GM23338 (cell line): ENCODE measurements around the gene CDC23. TPM values are rescaled to one million over a fixed set of nuclear protein-coding genes. Genes with fewer than 3 reads are reported as not detected.

Experiments
- ATAC-seq: fragments of 200-7000 bp; cut with Tn5 transposase; 3 replicates; pipeline ENCODE4 v1.9.1; 2020
- DNase-seq: peaks from one replicate; pipeline ENCODE4 v3.0.0-alpha.2; 2015; ENCODE audit warnings: low spot score
- H2AFZ ChIP-seq: fragments of 200-600 bp; sonication (generic); 2 replicates; pipeline ENCODE4 v1.8.0; 2016; ENCODE audit warnings: antibody characterized with exemption, mild to moderate bottlenecking, moderate library complexity
- H3F3A ChIP-seq: fragments of 200-600 bp; sonication (generic); replicated peaks from 2 replicates; pipeline ENCODE4 v1.8.0; 2017; ENCODE audit warnings: antibody characterized with exemption, mixed run types, low read depth
- H3K27ac ChIP-seq: fragments of 200-600 bp; sonication (generic); 2 replicates; pipeline ENCODE4 v1.6.1; 2016; ENCODE audit warnings: low read depth
- H3K27me3 ChIP-seq: fragments of 200-600 bp; sonication (generic); 2 replicates; pipeline ENCODE4 v1.8.0; 2016; ENCODE audit warnings: mild to moderate bottlenecking, mixed run types, moderate library complexity; ENCODE audit not compliant: insufficient read depth
- H3K36me3 ChIP-seq: fragments of 200-600 bp; sonication (generic); 2 replicates; pipeline ENCODE4 v1.8.0; 2016; ENCODE audit warnings: mild to moderate bottlenecking; ENCODE audit not compliant: insufficient read depth
- H3K4me1 ChIP-seq: fragments of 200-600 bp; sonication (generic); 2 replicates; pipeline ENCODE4 v1.8.0; 2016; ENCODE audit warnings: mild to moderate bottlenecking, moderate library complexity; ENCODE audit not compliant: insufficient read depth
- H3K4me2 ChIP-seq: fragments of 200-600 bp; sonication (generic); 2 replicates; pipeline ENCODE4 v1.7.1; 2017; ENCODE audit warnings: mixed run types
- H3K4me3 ChIP-seq: fragments of 200-600 bp; sonication (generic); 2 replicates; pipeline ENCODE4 v1.6.1; 2016; ENCODE audit warnings: mixed run types
- H3K79me2 ChIP-seq: fragments of 200-600 bp; sonication (generic); replicated peaks from 2 replicates; pipeline ENCODE4 v1.8.0; 2017; ENCODE audit warnings: mild to moderate bottlenecking; ENCODE audit not compliant: insufficient read depth
- H3K9me2 ChIP-seq: fragments of 200-600 bp; sonication (generic); 2 replicates; pipeline ENCODE4 v1.8.0; 2017; ENCODE audit not compliant: insufficient read depth
- H4K20me1 ChIP-seq: fragments of 200-600 bp; sonication (generic); replicated peaks from 2 replicates; pipeline ENCODE4 v1.8.0; 2017; ENCODE audit warnings: mild to moderate bottlenecking; ENCODE audit not compliant: insufficient read depth
- H3K27ac Mint-ChIP-seq: 2 replicates; pipeline ENCODE4 v1.8.0; 2020; ENCODE audit warnings: inconsistent platforms, mild to moderate bottlenecking, moderate library complexity, mixed read lengths
- H3K27me3 Mint-ChIP-seq: 3 replicates; pipeline ENCODE4 v1.8.0; 2022; ENCODE audit warnings: low read depth, mild to moderate bottlenecking, moderate library complexity, mixed read lengths, inconsistent platforms; ENCODE audit not compliant: insufficient read depth, poor library complexity
- H3K36me3 Mint-ChIP-seq: 3 replicates; pipeline ENCODE4 v1.8.0; 2021; ENCODE audit warnings: low read depth, mild to moderate bottlenecking, inconsistent platforms, moderate library complexity, mixed read lengths
- H3K4me1 Mint-ChIP-seq: 3 replicates; pipeline ENCODE4 v1.8.0; 2020; ENCODE audit warnings: mild to moderate bottlenecking, inconsistent platforms, mixed read lengths
- H3K4me3 Mint-ChIP-seq: 3 replicates; pipeline ENCODE4 v1.8.0; 2021; ENCODE audit warnings: moderate library complexity, mild to moderate bottlenecking, inconsistent platforms, mixed read lengths
- H3K9me3 Mint-ChIP-seq: 3 replicates; pipeline ENCODE4 v1.8.0; 2020; ENCODE audit warnings: moderate library complexity, mild to moderate bottlenecking, inconsistent platforms, mixed read lengths
- CREB1 ChIP-seq: fragments of 250-450 bp; sonication (Bioruptor Pico); IDR thresholded peaks from 2 replicates; pipeline ENCODE4 v1.5.0; 2020; ENCODE audit warnings: low read depth, mild to moderate bottlenecking, moderate library complexity
- EZH2phosphoT487 ChIP-seq: fragments of 200-600 bp; sonication (generic); IDR thresholded peaks from one replicate; pipeline ENCODE4 v1.8.1; 2018; ENCODE audit warnings: antibody characterized with exemption; ENCODE audit not compliant: unreplicated experiment
- JUNB ChIP-seq: IDR thresholded peaks from one replicate; pipeline ENCODE4 v1.6.1; 2016; ENCODE audit warnings: antibody characterized with exemption; ENCODE audit not compliant: unreplicated experiment
- NANOG ChIP-seq: IDR thresholded peaks from 2 replicates; pipeline ENCODE4 v1.6.1; 2016; ENCODE audit warnings: antibody characterized with exemption, borderline replicate concordance
- POLR2AphosphoS5 ChIP-seq: IDR thresholded peaks from 2 replicates; pipeline ENCODE4 v1.6.1; 2016; ENCODE audit warnings: antibody characterized with exemption, low read depth
- STAT1 ChIP-seq: IDR thresholded peaks from one replicate; pipeline ENCODE4 v1.6.1; 2016; ENCODE audit warnings: antibody characterized with exemption; ENCODE audit not compliant: unreplicated experiment
- ZNF114 ChIP-seq: fragments of 250-450 bp; sonication (Bioruptor Pico); IDR thresholded peaks from 2 replicates; pipeline ENCODE4 v1.5.0; 2020; ENCODE audit warnings: mild to moderate bottlenecking, moderate library complexity
- ZNF331 ChIP-seq: fragments of 250-450 bp; sonication (Bioruptor Pico); IDR thresholded peaks from 2 replicates; pipeline ENCODE4 v1.5.0; 2020; ENCODE audit warnings: low read depth, mild to moderate bottlenecking, moderate library complexity
- polyA plus RNA-seq: library from polyadenylated mRNA; unstranded; fragments of >200 nt; fragmentation: Nextera tagmentation; extraction: Ambion mirVana; gene quantifications from 2 replicates; pipeline ENCODE4 v1.2.1, GENCODE V29; 2016
- total RNA-seq: library from RNA; depleted of rRNA; stranded (reverse); fragments of >200 nt; shearing (Covaris generic); gene quantifications from 2 replicates; pipeline ENCODE4 v1.2.3, GENCODE V29; 2014
- TF ChIP-seq, protein P1 (sequence below), 2 experiments: fragments of 200-600 bp in 1 of 2; sonication (generic) in 1 of 2; conservative IDR thresholded peaks; 2 replicates each; pipeline versions ENCODE4 v1.5.1 to v1.6.1; 2016 to 2017; ENCODE audit warnings: antibody characterized with exemption in 2 of 2, low read depth in 2 of 2, mild to moderate bottlenecking in 2 of 2, moderate library complexity in 1 of 2
- TF ChIP-seq, protein P2 (sequence below): IDR thresholded peaks from 2 replicates; pipeline ENCODE4 v1.6.1; 2016; ENCODE audit warnings: antibody characterized with exemption
- TF ChIP-seq, protein P3 (sequence below): fragments of 250-450 bp; sonication (Bioruptor Pico); IDR thresholded peaks from 2 replicates; pipeline ENCODE4 v1.5.0; 2020; ENCODE audit warnings: mild to moderate bottlenecking, moderate library complexity
- TF ChIP-seq, protein P4 (sequence below): IDR thresholded peaks from one replicate; pipeline ENCODE4 v1.6.1; 2018; ENCODE audit warnings: antibody characterized with exemption; ENCODE audit not compliant: unreplicated experiment

Gene CDC23
- total and polyA plus RNA-seq, 2 experiments from 2014 or later = 28.0 to 45.9 TPM

DNA sequence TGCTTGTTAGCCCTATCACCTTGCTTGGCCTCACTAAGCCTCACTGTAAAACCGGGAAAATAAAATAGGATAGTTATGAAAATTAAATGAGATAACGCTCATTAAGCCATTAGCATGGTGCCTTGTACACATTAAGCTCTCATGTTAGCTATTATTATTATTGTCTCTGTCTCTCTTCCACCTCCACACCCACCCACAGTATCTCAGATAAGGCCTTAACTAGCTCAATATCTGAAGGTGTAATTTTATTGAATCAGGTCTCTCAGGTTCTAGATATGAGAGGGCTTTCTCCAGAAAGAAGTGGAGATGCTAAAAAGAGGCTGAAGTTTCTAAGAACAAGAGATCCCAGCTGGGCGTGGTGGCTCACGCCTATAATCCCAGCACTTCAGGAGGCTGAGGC is 33.7 kb upstream of the CDC23 start (continued):
- TF ChIP-seq, protein P1, sequence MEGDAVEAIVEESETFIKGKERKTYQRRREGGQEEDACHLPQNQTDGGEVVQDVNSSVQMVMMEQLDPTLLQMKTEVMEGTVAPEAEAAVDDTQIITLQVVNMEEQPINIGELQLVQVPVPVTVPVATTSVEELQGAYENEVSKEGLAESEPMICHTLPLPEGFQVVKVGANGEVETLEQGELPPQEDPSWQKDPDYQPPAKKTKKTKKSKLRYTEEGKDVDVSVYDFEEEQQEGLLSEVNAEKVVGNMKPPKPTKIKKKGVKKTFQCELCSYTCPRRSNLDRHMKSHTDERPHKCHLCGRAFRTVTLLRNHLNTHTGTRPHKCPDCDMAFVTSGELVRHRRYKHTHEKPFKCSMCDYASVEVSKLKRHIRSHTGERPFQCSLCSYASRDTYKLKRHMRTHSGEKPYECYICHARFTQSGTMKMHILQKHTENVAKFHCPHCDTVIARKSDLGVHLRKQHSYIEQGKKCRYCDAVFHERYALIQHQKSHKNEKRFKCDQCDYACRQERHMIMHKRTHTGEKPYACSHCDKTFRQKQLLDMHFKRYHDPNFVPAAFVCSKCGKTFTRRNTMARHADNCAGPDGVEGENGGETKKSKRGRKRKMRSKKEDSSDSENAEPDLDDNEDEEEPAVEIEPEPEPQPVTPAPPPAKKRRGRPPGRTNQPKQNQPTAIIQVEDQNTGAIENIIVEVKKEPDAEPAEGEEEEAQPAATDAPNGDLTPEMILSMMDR (conservative IDR thresholded peaks at IDR 0.05; ENCODE audit: low read depth in 2 of 2) = no peak
- TF ChIP-seq ZNF114 (CRISPR knock-in tag) (no peak), NANOG (no peak), ZNF331 (no peak), EZH2phosphoT487 (no peak), CREB1 (CRISPR knock-in tag) (no peak), POLR2AphosphoS5 (no peak), STAT1 (no peak), JUNB (no peak)
- TF ChIP-seq, protein P2, sequence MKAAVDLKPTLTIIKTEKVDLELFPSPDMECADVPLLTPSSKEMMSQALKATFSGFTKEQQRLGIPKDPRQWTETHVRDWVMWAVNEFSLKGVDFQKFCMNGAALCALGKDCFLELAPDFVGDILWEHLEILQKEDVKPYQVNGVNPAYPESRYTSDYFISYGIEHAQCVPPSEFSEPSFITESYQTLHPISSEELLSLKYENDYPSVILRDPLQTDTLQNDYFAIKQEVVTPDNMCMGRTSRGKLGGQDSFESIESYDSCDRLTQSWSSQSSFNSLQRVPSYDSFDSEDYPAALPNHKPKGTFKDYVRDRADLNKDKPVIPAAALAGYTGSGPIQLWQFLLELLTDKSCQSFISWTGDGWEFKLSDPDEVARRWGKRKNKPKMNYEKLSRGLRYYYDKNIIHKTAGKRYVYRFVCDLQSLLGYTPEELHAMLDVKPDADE = no peak

DNA sequence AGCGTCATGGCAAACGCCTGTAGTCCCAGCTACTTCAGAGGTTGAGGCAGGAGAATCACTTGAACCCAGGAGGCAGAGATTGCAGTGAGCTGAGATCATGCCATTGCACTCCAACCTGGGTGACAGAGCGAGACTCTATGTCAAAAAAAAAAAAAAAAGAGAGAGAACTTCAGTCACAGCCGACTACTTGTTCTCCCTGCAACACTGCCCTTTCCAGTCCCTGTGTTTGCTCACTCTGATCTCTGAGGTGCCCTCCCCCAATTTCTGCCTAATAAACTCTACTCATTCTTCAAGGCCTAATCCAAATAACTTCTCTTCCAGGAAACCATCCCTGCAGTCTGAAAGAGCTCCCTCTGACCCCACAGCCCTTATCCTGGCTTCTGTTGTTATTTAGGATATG is 33.2 kb upstream of the CDC23 start:
- H3K4me3 Mint-ChIP-seq = no peak overlapping the region
- DNase-seq = no peak
- Histone ChIP-seq H3K4me1 (peaks cover 9% of the 10 kb centered on the region), H4K20me1 (no peaks in the 10 kb centered on the region), H3F3A (peaks cover 6% of the 10 kb centered on the region; the same call in 1 of the 2 replicates), H2AFZ (no peak overlapping the region), H3K36me3 (no peaks in the 10 kb centered on the region), H3K27me3 (peaks cover 29% of the 10 kb centered on the region), H3K9me2 (no peaks in the 10 kb centered on the region; the same call in 1 of the 2 replicates), H3K27ac (no peak overlapping the region), H3K4me2 (no peak overlapping the region), H3K4me3 (no peak overlapping the region), H3K79me2 (no peaks in the 10 kb centered on the region)
- no peak overlapping the region for H3K27ac Mint-ChIP-seq
- H3K4me1 Mint-ChIP-seq = peaks cover 21% of the 10 kb centered on the region
- no peak for ATAC-seq
- no peaks in the 10 kb centered on the region for H3K9me3 Mint-ChIP-seq
- peaks cover 24% of the 10 kb centered on the region for H3K27me3 Mint-ChIP-seq
- H3K36me3 Mint-ChIP-seq = no peaks in the 10 kb centered on the region
- TF ChIP-seq, protein P3, sequence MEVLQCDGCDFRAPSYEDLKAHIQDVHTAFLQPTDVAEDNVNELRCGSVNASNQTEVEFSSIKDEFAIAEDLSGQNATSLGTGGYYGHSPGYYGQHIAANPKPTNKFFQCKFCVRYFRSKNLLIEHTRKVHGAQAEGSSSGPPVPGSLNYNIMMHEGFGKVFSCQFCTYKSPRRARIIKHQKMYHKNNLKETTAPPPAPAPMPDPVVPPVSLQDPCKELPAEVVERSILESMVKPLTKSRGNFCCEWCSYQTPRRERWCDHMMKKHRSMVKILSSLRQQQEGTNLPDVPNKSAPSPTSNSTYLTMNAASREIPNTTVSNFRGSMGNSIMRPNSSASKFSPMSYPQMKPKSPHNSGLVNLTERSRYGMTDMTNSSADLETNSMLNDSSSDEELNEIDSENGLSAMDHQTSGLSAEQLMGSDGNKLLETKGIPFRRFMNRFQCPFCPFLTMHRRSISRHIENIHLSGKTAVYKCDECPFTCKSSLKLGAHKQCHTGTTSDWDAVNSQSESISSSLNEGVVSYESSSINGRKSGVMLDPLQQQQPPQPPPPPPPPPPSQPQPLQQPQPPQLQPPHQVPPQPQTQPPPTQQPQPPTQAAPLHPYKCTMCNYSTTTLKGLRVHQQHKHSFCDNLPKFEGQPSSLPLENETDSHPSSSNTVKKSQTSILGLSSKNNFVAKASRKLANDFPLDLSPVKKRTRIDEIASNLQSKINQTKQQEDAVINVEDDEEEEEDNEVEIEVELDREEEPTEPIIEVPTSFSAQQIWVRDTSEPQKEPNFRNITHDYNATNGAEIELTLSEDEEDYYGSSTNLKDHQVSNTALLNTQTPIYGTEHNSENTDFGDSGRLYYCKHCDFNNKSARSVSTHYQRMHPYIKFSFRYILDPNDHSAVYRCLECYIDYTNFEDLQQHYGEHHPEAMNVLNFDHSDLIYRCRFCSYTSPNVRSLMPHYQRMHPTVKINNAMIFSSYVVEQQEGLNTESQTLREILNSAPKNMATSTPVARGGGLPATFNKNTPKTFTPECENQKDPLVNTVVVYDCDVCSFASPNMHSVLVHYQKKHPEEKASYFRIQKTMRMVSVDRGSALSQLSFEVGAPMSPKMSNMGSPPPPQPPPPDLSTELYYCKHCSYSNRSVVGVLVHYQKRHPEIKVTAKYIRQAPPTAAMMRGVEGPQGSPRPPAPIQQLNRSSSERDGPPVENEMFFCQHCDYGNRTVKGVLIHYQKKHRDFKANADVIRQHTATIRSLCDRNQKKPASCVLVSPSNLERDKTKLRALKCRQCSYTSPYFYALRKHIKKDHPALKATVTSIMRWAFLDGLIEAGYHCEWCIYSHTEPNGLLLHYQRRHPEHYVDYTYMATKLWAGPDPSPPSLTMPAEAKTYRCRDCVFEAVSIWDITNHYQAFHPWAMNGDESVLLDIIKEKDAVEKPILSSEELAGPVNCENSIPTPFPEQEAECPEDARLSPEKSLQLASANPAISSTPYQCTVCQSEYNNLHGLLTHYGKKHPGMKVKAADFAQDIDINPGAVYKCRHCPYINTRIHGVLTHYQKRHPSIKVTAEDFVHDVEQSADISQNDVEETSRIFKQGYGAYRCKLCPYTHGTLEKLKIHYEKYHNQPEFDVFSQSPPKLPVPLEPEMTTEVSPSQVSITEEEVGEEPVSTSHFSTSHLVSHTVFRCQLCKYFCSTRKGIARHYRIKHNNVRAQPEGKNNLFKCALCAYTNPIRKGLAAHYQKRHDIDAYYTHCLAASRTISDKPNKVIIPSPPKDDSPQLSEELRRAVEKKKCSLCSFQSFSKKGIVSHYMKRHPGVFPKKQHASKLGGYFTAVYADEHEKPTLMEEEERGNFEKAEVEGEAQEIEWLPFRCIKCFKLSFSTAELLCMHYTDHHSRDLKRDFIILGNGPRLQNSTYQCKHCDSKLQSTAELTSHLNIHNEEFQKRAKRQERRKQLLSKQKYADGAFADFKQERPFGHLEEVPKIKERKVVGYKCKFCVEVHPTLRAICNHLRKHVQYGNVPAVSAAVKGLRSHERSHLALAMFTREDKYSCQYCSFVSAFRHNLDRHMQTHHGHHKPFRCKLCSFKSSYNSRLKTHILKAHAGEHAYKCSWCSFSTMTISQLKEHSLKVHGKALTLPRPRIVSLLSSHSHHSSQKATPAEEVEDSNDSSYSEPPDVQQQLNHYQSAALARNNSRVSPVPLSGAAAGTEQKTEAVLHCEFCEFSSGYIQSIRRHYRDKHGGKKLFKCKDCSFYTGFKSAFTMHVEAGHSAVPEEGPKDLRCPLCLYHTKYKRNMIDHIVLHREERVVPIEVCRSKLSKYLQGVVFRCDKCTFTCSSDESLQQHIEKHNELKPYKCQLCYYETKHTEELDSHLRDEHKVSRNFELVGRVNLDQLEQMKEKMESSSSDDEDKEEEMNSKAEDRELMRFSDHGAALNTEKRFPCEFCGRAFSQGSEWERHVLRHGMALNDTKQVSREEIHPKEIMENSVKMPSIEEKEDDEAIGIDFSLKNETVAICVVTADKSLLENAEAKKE (CRISPR knock-in tag) = no peak
- TF ChIP-seq NANOG (no peak), EZH2phosphoT487 (no peak), JUNB (no peak), CREB1 (CRISPR knock-in tag) (no peak), ZNF114 (CRISPR knock-in tag) (no peak)
- TF ChIP-seq, protein P4, sequence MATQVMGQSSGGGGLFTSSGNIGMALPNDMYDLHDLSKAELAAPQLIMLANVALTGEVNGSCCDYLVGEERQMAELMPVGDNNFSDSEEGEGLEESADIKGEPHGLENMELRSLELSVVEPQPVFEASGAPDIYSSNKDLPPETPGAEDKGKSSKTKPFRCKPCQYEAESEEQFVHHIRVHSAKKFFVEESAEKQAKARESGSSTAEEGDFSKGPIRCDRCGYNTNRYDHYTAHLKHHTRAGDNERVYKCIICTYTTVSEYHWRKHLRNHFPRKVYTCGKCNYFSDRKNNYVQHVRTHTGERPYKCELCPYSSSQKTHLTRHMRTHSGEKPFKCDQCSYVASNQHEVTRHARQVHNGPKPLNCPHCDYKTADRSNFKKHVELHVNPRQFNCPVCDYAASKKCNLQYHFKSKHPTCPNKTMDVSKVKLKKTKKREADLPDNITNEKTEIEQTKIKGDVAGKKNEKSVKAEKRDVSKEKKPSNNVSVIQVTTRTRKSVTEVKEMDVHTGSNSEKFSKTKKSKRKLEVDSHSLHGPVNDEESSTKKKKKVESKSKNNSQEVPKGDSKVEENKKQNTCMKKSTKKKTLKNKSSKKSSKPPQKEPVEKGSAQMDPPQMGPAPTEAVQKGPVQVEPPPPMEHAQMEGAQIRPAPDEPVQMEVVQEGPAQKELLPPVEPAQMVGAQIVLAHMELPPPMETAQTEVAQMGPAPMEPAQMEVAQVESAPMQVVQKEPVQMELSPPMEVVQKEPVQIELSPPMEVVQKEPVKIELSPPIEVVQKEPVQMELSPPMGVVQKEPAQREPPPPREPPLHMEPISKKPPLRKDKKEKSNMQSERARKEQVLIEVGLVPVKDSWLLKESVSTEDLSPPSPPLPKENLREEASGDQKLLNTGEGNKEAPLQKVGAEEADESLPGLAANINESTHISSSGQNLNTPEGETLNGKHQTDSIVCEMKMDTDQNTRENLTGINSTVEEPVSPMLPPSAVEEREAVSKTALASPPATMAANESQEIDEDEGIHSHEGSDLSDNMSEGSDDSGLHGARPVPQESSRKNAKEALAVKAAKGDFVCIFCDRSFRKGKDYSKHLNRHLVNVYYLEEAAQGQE = no peak
